Astrocyte (in vitro differentiated cells and primary cell): ENCODE measurements around the gene SNX11. TPM values are rescaled to one million over a fixed set of nuclear protein-coding genes. Genes with fewer than 3 reads are reported as not detected.

Experiments used
- DNase-seq: peaks from one replicate; pipeline ENCODE4 v3.0.0-alpha.2; 2010; ENCODE audit warnings: low read depth
- FAIRE-seq: peaks from 2 replicates; lab custom pipeline; 2011; peaks lifted over from hg19 to GRCh38; lab: Jason Lieb, UNC
- H2AFZ ChIP-seq: 2 replicates; pipeline ENCODE4 v1.6.0; 2012; ENCODE audit warnings: low read depth, low read length, inconsistent platforms
- H3K27ac ChIP-seq: 2 replicates; pipeline ENCODE4 v1.5.1; 2011; ENCODE audit warnings: low read depth, low read length, inconsistent platforms
- H3K27me3 ChIP-seq: 2 replicates; pipeline ENCODE4 v1.6.0; 2011; ENCODE audit warnings: low read length, inconsistent platforms; ENCODE audit not compliant: insufficient read depth
- H3K36me3 ChIP-seq: 2 replicates; pipeline ENCODE4 v1.5.1; 2011; ENCODE audit warnings: low read length, inconsistent platforms; ENCODE audit not compliant: insufficient read depth
- H3K4me1 ChIP-seq: 2 replicates; pipeline ENCODE4 v1.5.1; 2011; ENCODE audit warnings: low read length, inconsistent platforms; ENCODE audit not compliant: insufficient read depth
- H3K4me2 ChIP-seq: 2 replicates; pipeline ENCODE4 v1.6.0; 2012; ENCODE audit warnings: low read length, inconsistent platforms
- H3K4me3 ChIP-seq: 2 replicates; pipeline ENCODE4 v1.5.1; 2011; ENCODE audit warnings: low read depth, mild to moderate bottlenecking, low read length, inconsistent platforms; ENCODE audit not compliant: insufficient read depth
- H3K79me2 ChIP-seq: 2 replicates; pipeline ENCODE4 v1.6.0; 2012; ENCODE audit warnings: mild to moderate bottlenecking, low read length, inconsistent platforms; ENCODE audit not compliant: insufficient read depth
- H3K9ac ChIP-seq: 2 replicates; pipeline ENCODE4 v1.6.0; 2012; ENCODE audit warnings: mild to moderate bottlenecking, low read length, inconsistent platforms
- H3K9me3 ChIP-seq: 2 replicates; pipeline ENCODE4 v1.5.1; 2012; ENCODE audit warnings: low read depth, mild to moderate bottlenecking, low read length, inconsistent platforms; ENCODE audit not compliant: insufficient read depth
- H4K20me1 ChIP-seq: 2 replicates; pipeline ENCODE4 v1.6.0; 2012; ENCODE audit warnings: low read length, inconsistent platforms; ENCODE audit not compliant: insufficient read depth
- H3K27ac Mint-ChIP-seq: one replicate; pipeline ENCODE4 v1.8.0; 2021; ENCODE audit warnings: mild to moderate bottlenecking, mixed read lengths; ENCODE audit not compliant: unreplicated experiment
- H3K27me3 Mint-ChIP-seq: one replicate; pipeline ENCODE4 v1.8.0; 2021; ENCODE audit warnings: low read depth, mixed read lengths; ENCODE audit not compliant: unreplicated experiment
- H3K36me3 Mint-ChIP-seq: one replicate; pipeline ENCODE4 v1.8.0; 2021; ENCODE audit warnings: low read depth, mixed read lengths; ENCODE audit not compliant: unreplicated experiment
- H3K4me1 Mint-ChIP-seq: one replicate; pipeline ENCODE4 v1.8.0; 2021; ENCODE audit warnings: low read depth, mixed read lengths; ENCODE audit not compliant: unreplicated experiment
- H3K4me3 Mint-ChIP-seq: one replicate; pipeline ENCODE4 v1.8.0; 2021; ENCODE audit warnings: mild to moderate bottlenecking, moderate library complexity, mixed read lengths; ENCODE audit not compliant: unreplicated experiment
- H3K9me3 Mint-ChIP-seq: one replicate; pipeline ENCODE4 v1.8.0; 2021; ENCODE audit warnings: mild to moderate bottlenecking, mixed read lengths; ENCODE audit not compliant: unreplicated experiment
- CTCF ChIP-seq: IDR thresholded peaks from 2 replicates; pipeline ENCODE4 v1.5.1; 2011; ENCODE audit warnings: low read depth, mild to moderate bottlenecking, inconsistent platforms, low read length, moderate library complexity; ENCODE audit not compliant: insufficient read depth
- EZH2 ChIP-seq: IDR thresholded peaks from 2 replicates; pipeline ENCODE4 v1.6.1; 2012; ENCODE audit warnings: mild to moderate bottlenecking, low read length, inconsistent platforms; ENCODE audit not compliant: insufficient read depth
- total RNA-seq: library from RNA; stranded (reverse); gene quantifications from 2 replicates; pipeline ENCODE4 v1.2.1, GENCODE V29; 2021

The SNX11 gene
- total RNA-seq, 1 donor from 2014 or later, result 33.3 TPM

- DNase-seq (peak; percentile 6), FAIRE-seq (no peak)
- Mint-ChIP-seq H3K9me3 (no peaks in the 10 kb centered on the region), H3K27ac (no peak overlapping the region), H3K4me1 (no peaks in the 10 kb centered on the region), H3K36me3 (no peaks in the 10 kb centered on the region), H3K4me3 (no peak overlapping the region), H3K27me3 (peaks cover 44% of the 10 kb centered on the region)
- no peak overlapping the region for H3K4me3 ChIP-seq
- peaks cover 21% of the 10 kb centered on the region for H3K27me3 ChIP-seq
- TF ChIP-seq CTCF (no peak), EZH2 (no peak)
- H3K4me2 ChIP-seq, result peak overlapping the region; percentile 55
- no peaks in the 10 kb centered on the region for H3K4me1 ChIP-seq
- H3K79me2 ChIP-seq, result no peaks in the 10 kb centered on the region
- no peak overlapping the region for H3K27ac ChIP-seq
- no peak overlapping the region for H2AFZ ChIP-seq
- H3K36me3 ChIP-seq, result no peaks in the 10 kb centered on the region
- H3K9ac ChIP-seq, result no peak overlapping the region
- no peaks in the 10 kb centered on the region for H3K9me3 ChIP-seq
- H4K20me1 ChIP-seq, result no peaks in the 10 kb centered on the region
These were observed 55.5 kb downstream of the SNX11 start for GRCh38 chr17:48162946-48163506.

DNA sequence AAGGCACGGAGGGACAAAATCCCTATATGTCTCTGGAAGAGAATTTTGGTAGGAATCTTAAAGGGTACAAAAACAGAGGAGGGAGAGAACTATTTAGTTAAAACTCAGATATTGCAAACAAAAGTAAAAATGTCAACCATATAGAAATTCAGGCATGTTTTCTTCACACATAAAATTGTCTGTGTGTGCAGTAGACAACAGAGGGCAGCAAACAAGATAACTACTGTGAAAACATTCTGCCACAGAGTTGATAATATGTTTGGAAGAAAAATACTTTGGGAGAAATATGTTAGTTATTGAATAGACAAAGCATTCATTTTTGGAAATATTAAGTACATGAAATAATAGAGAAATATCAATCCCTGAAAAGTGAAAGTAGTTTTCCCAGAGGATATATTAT lies 56.2 kb downstream of the SNX11 start:
- Histone ChIP-seq H3K4me2 (no peak overlapping the region), H3K9ac (no peak overlapping the region), H3K4me3 (no peak overlapping the region), H3K4me1 (no peaks in the 10 kb centered on the region), H3K27ac (no peak overlapping the region), H3K9me3 (no peaks in the 10 kb centered on the region), H4K20me1 (no peaks in the 10 kb centered on the region), H3K36me3 (no peaks in the 10 kb centered on the region), H3K27me3 (peaks cover 22% of the 10 kb centered on the region), H2AFZ (no peak overlapping the region), H3K79me2 (no peaks in the 10 kb centered on the region)
- no peaks in the 10 kb centered on the region for H3K9me3 Mint-ChIP-seq
- FAIRE-seq (no peak), DNase-seq (no peak)
- H3K4me3 Mint-ChIP-seq, result no peak overlapping the region
- no peaks in the 10 kb centered on the region for H3K36me3 Mint-ChIP-seq
- H3K27ac Mint-ChIP-seq, result no peak overlapping the region
- no peaks in the 10 kb centered on the region for H3K4me1 Mint-ChIP-seq
- TF ChIP-seq CTCF, result no peak
- no peak for TF ChIP-seq EZH2
- peaks cover 50% of the 10 kb centered on the region for H3K27me3 Mint-ChIP-seq

DNA sequence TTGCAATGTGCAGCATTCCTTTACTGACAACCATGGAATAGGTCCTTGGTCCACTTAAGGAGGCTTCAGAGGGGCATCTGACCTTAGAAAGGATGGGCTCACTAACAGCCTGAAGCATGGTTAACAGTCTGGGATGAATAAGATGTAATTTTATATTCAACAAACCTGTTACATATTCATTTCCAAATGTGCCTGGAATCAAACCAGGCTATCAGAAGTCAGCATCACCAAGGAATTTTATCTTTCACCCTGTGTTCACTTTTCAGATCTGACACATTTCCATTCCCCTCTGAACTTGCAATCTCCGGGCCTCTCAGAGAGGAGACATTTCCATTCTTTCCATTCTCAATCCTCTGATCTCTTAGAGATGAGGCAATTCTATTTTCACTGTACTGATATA lies 62.4 kb downstream of the SNX11 start:
- Histone ChIP-seq H3K79me2 (no peaks in the 10 kb centered on the region), H3K27me3 (peaks cover 31% of the 10 kb centered on the region), H2AFZ (no peak overlapping the region), H3K9ac (no peak overlapping the region), H4K20me1 (no peaks in the 10 kb centered on the region), H3K27ac (no peak overlapping the region), H3K36me3 (no peaks in the 10 kb centered on the region), H3K4me2 (no peak overlapping the region), H3K9me3 (no peaks in the 10 kb centered on the region), H3K4me1 (no peaks in the 10 kb centered on the region), H3K4me3 (no peak overlapping the region)
- DNase-seq (no peak), FAIRE-seq (no peak)
- no peak for TF ChIP-seq CTCF
- TF ChIP-seq EZH2, result no peak
- Mint-ChIP-seq H3K4me3 (no peak overlapping the region), H3K27me3 (peaks cover 54% of the 10 kb centered on the region), H3K27ac (no peak overlapping the region), H3K4me1 (no peaks in the 10 kb centered on the region), H3K9me3 (no peaks in the 10 kb centered on the region), H3K36me3 (no peaks in the 10 kb centered on the region)
